Subcutaneous adipose tissue (tissue), 4 donors: Measurements from ENCODE around the gene FGF5. TPM values are rescaled to one million over a fixed set of nuclear protein-coding genes. Genes with fewer than 3 reads are reported as not detected.

Experiments used
- CTCF ChIP-seq: fragments of 450-650 bp; IDR thresholded peaks from one replicate; pipeline ENCODE4 v1.5.1; 2016; ENCODE audit warnings: low read depth, mild to moderate bottlenecking, control low read depth, antibody characterized with exemption, moderate library complexity
- total RNA-seq, 4 donors: library from RNA; depleted of rRNA; stranded (reverse); fragments of >200 nt; gene quantifications; one replicate each; pipeline ENCODE4 v1.1.0, GENCODE V29; 2016

Gene FGF5
- total RNA-seq: not detected

- TF ChIP-seq CTCF: no peak
Measured at GRCh38 chr4:80266253-80266901, at the start of gene FGF5. FGF5 (plus strand) TSS chr4:80266664; CDS start chr4:80266825, 161 bp downstream.

GRCh38 chr4:80219301-80220025, 47.0 kb upstream of the FGF5 start:
- no peak for TF ChIP-seq CTCF

GRCh38 chr4:80220711-80221110, 45.8 kb upstream of the FGF5 start:
- no peak for TF ChIP-seq CTCF

GRCh38 chr4:80221161-80221560, 45.3 kb upstream of the FGF5 start:
- TF ChIP-seq CTCF: no peak

- TF ChIP-seq CTCF: no peak
Measured at GRCh38 chr4:80225595-80225994, 40.9 kb upstream of the FGF5 start.

- TF ChIP-seq CTCF: no peak
Measured at GRCh38 chr4:80226094-80226493, 40.4 kb upstream of the FGF5 start.

- no peak for TF ChIP-seq CTCF
Measured at GRCh38 chr4:80228460-80228859, 38.0 kb upstream of the FGF5 start.
